HEK293 (cell line): Measurements from ENCODE around the gene ESPL1.

Source experiments
- BCL11A ChIP-seq: fragments of 450-650 bp; formaldehyde crosslinking; IDR thresholded peaks from 2 replicates; pipeline ENCODE4 v1.5.1; 2016; ENCODE audit warnings: low read depth, missing biosample characterization, missing genetic modification characterization
- GFI1B ChIP-seq: fragments of 450-650 bp; formaldehyde crosslinking; IDR thresholded peaks from 2 replicates; pipeline ENCODE4 v1.5.1; 2016; ENCODE audit warnings: missing biosample characterization, missing genetic modification characterization
- HOXC10 ChIP-seq: sonication (generic); formaldehyde crosslinking; IDR thresholded peaks from 2 replicates; pipeline ENCODE4 v1.8.1; 2023; ENCODE audit warnings: mild to moderate bottlenecking, missing genetic modification reagents
- KLF7 ChIP-seq: fragments of 450-650 bp; formaldehyde crosslinking; IDR thresholded peaks from 2 replicates; pipeline ENCODE4 v1.5.1; 2016; ENCODE audit warnings: missing biosample characterization, missing genetic modification characterization, borderline replicate concordance
- OVOL3 ChIP-seq: fragments of 450-650 bp; formaldehyde crosslinking; IDR thresholded peaks from 2 replicates; pipeline ENCODE4 v1.5.1; 2016; ENCODE audit warnings: missing biosample characterization, missing genetic modification characterization
- REPIN1 ChIP-seq: fragments of 450-650 bp; formaldehyde crosslinking; IDR thresholded peaks from 2 replicates; pipeline ENCODE4 v1.5.1; 2017; ENCODE audit warnings: missing biosample characterization, missing genetic modification characterization, low read depth
- REST ChIP-seq: fragments of 450-650 bp; formaldehyde crosslinking; IDR thresholded peaks from 2 replicates; pipeline ENCODE4 v1.5.1; 2016; ENCODE audit warnings: missing biosample characterization, missing genetic modification characterization
- SP3 ChIP-seq: fragments of 450-650 bp; formaldehyde crosslinking; IDR thresholded peaks from 2 replicates; pipeline ENCODE4 v1.5.1; 2016; ENCODE audit warnings: missing biosample characterization, missing genetic modification characterization
- YY2 ChIP-seq: fragments of 450-650 bp; formaldehyde crosslinking; IDR thresholded peaks from 2 replicates; pipeline ENCODE4 v1.5.1; 2016; ENCODE audit warnings: missing biosample characterization, missing genetic modification characterization
- ZFP3 ChIP-seq: fragments of 450-650 bp; formaldehyde crosslinking; IDR thresholded peaks from 2 replicates; pipeline ENCODE4 v1.5.1; 2016; ENCODE audit warnings: low read depth, missing biosample characterization, missing genetic modification characterization
- ZNF132 ChIP-seq: fragments of 450-650 bp; formaldehyde crosslinking; IDR thresholded peaks from 2 replicates; pipeline ENCODE4 v1.5.1; 2017; ENCODE audit warnings: missing biosample characterization, missing genetic modification characterization, borderline replicate concordance
- ZNF146 ChIP-seq: fragments of 450-650 bp; formaldehyde crosslinking; IDR thresholded peaks from 2 replicates; pipeline ENCODE4 v1.5.1; 2016; ENCODE audit warnings: missing biosample characterization, missing genetic modification characterization
- ZNF202 ChIP-seq: fragments of 450-650 bp; formaldehyde crosslinking; IDR thresholded peaks from 2 replicates; pipeline ENCODE4 v1.5.1; 2016; ENCODE audit warnings: missing biosample characterization, missing genetic modification characterization, borderline replicate concordance
- ZNF223 ChIP-seq: fragments of 450-650 bp; formaldehyde crosslinking; IDR thresholded peaks from 2 replicates; pipeline ENCODE4 v1.5.1; 2016; ENCODE audit warnings: missing biosample characterization, missing genetic modification characterization
- ZNF280D ChIP-seq: fragments of 450-650 bp; formaldehyde crosslinking; IDR thresholded peaks from 2 replicates; pipeline ENCODE4 v1.5.1; 2016; ENCODE audit warnings: missing biosample characterization, missing genetic modification characterization
- ZNF311 ChIP-seq: fragments of 450-650 bp; formaldehyde crosslinking; IDR thresholded peaks from 2 replicates; pipeline ENCODE4 v1.5.1; 2017; ENCODE audit warnings: missing biosample characterization, missing genetic modification characterization, borderline replicate concordance
- ZNF324 ChIP-seq: fragments of 450-650 bp; formaldehyde crosslinking; IDR thresholded peaks from 2 replicates; pipeline ENCODE4 v1.5.1; 2016; ENCODE audit warnings: missing biosample characterization, missing genetic modification characterization
- ZNF335 ChIP-seq: fragments of 450-650 bp; formaldehyde crosslinking; conservative IDR thresholded peaks from 2 replicates; pipeline ENCODE4 v1.5.1; 2016; ENCODE audit warnings: missing biosample characterization, missing genetic modification characterization
- ZNF391 ChIP-seq: fragments of 450-650 bp; formaldehyde crosslinking; IDR thresholded peaks from 2 replicates; pipeline ENCODE4 v1.5.1; 2016; ENCODE audit warnings: low read depth, missing biosample characterization, missing genetic modification characterization, borderline replicate concordance
- ZNF416 ChIP-seq: fragments of 450-650 bp; formaldehyde crosslinking; IDR thresholded peaks from 2 replicates; pipeline ENCODE4 v1.5.1; 2016; ENCODE audit warnings: missing biosample characterization, missing genetic modification characterization
- ZNF423 ChIP-seq: fragments of 450-650 bp; formaldehyde crosslinking; IDR thresholded peaks from 2 replicates; pipeline ENCODE4 v1.5.1; 2016; ENCODE audit warnings: missing biosample characterization, missing genetic modification characterization
- ZNF488 ChIP-seq: fragments of 450-650 bp; formaldehyde crosslinking; IDR thresholded peaks from 2 replicates; pipeline ENCODE4 v1.5.1; 2016; ENCODE audit warnings: missing biosample characterization, missing genetic modification characterization
- ZNF510 ChIP-seq: fragments of 450-650 bp; formaldehyde crosslinking; IDR thresholded peaks from 2 replicates; pipeline ENCODE4 v1.5.1; 2018; ENCODE audit warnings: mild to moderate bottlenecking, missing genetic modification characterization, missing biosample characterization; ENCODE audit not compliant: insufficient replicate concordance
- ZNF518A ChIP-seq: fragments of 450-650 bp; formaldehyde crosslinking; conservative IDR thresholded peaks from 2 replicates; pipeline ENCODE4 v1.5.1; 2016; ENCODE audit warnings: low read depth, missing biosample characterization, missing genetic modification characterization
- ZNF585B ChIP-seq: fragments of 450-650 bp; formaldehyde crosslinking; IDR thresholded peaks from 2 replicates; pipeline ENCODE4 v1.5.1; 2016; ENCODE audit warnings: missing biosample characterization, missing genetic modification characterization
- ZNF596 ChIP-seq: fragments of 450-650 bp; IDR thresholded peaks from 2 replicates; pipeline ENCODE4 v1.5.0; 2018; ENCODE audit warnings: missing biosample characterization, mild to moderate bottlenecking, missing genetic modification characterization, moderate library complexity
- ZNF768 ChIP-seq: fragments of 450-650 bp; formaldehyde crosslinking; IDR thresholded peaks from 2 replicates; pipeline ENCODE4 v1.5.1; 2018; ENCODE audit warnings: missing biosample characterization, mild to moderate bottlenecking, missing genetic modification characterization
- ZNF776 ChIP-seq: fragments of 450-650 bp; formaldehyde crosslinking; IDR thresholded peaks from 2 replicates; pipeline ENCODE4 v1.5.0; 2017; ENCODE audit warnings: missing biosample characterization, missing genetic modification characterization, borderline replicate concordance

The ESPL1 gene

GRCh38 chr12:53299454-53300180 is 31.5 kb downstream of the ESPL1 start, which contains the start of gene MYG1 (continued):
- TF ChIP-seq ZNF280D (tag by site-specific recombination) (no peak), OVOL3 (tag by site-specific recombination) (0 out of 2 replicates have a peak, but pooled peaks have one; percentile 25), BCL11A (tag by site-specific recombination) (no peak), ZNF391 (tag by site-specific recombination) (0 out of 2 replicates have a peak, but pooled peaks have one; percentile 27), REPIN1 (tag by site-specific recombination) (0 out of 2 replicates have a peak, but pooled peaks have one; percentile 23), ZNF768 (no peak), ZNF335 (tag by site-specific recombination) (peak; percentile 84), ZFP3 (tag by site-specific recombination) (no peak), ZNF488 (tag by site-specific recombination) (no peak), REST (tag by site-specific recombination) (0 out of 2 replicates have a peak, but pooled peaks have one; percentile 47), ZNF146 (tag by site-specific recombination) (0 out of 2 replicates have a peak, but pooled peaks have one; percentile 34), ZNF132 (tag by site-specific recombination) (no peak), ZNF324 (tag by site-specific recombination) (peak; percentile 72), ZNF518A (peak; percentile 99), GFI1B (no peak), KLF7 (tag by site-specific recombination) (no peak; the same call in 1 of the 2 replicates), YY2 (tag by site-specific recombination) (peak; percentile 92), ZNF596 (tag by site-specific recombination) (no peak), HOXC10 (CRISPR knock-in tag) (no peak), ZNF423 (tag by site-specific recombination) (0 out of 2 replicates have a peak, but pooled peaks have one; percentile 10), ZNF311 (tag by site-specific recombination) (no peak), ZNF585B (tag by site-specific recombination) (no peak), ZNF223 (no peak), ZNF416 (tag by site-specific recombination) (no peak), SP3 (tag by site-specific recombination) (peak; percentile 82), ZNF776 (tag by site-specific recombination) (no peak), ZNF510 (tag by site-specific recombination) (no peak), ZNF202 (tag by site-specific recombination) (no peak)
